ENCODE measurements around the gene GOLGA3.

DNA sequence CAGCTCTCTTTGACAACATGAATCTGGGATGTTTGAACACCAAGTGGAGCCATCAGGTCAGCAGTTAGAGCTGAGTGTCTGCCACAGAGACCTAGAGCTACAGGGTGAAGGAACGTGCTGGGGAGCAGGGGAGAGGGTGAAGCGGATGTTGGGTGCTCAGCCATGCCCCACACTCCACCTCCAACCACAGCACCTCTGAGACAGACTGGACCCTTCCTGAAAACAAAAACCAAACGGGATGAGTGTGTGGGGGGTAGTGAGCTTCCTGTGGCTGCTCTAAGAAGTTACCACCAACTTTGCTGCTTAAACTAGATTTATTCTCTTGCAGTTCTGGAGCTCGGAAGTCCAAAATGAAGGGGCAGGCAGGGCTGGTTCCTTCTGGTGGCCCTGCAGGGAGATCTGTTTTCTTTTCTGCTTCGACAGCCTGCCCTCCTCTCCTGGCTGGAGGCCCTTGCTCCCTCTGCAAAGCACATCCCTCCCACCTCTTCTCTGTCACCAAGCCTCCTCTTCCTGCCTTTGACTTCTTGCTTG is 5.6 kb upstream of the GOLGA3 start:
- TF ChIP-seq TAF1 (conservative IDR thresholded peaks at IDR 0.05) (no peak), RAD21 (IDR thresholded peaks at IDR 0.05) (no peak), JUND (IDR thresholded peaks at IDR 0.05) (no peak), EGR1 (IDR thresholded peaks at IDR 0.05; ENCODE audit: low read depth in 2 of 2) (no peak), YY1 (IDR thresholded peaks at IDR 0.05) (no peak)
- TF ChIP-seq, protein P1, sequence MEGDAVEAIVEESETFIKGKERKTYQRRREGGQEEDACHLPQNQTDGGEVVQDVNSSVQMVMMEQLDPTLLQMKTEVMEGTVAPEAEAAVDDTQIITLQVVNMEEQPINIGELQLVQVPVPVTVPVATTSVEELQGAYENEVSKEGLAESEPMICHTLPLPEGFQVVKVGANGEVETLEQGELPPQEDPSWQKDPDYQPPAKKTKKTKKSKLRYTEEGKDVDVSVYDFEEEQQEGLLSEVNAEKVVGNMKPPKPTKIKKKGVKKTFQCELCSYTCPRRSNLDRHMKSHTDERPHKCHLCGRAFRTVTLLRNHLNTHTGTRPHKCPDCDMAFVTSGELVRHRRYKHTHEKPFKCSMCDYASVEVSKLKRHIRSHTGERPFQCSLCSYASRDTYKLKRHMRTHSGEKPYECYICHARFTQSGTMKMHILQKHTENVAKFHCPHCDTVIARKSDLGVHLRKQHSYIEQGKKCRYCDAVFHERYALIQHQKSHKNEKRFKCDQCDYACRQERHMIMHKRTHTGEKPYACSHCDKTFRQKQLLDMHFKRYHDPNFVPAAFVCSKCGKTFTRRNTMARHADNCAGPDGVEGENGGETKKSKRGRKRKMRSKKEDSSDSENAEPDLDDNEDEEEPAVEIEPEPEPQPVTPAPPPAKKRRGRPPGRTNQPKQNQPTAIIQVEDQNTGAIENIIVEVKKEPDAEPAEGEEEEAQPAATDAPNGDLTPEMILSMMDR (IDR thresholded peaks at IDR 0.05; ENCODE audit: low read depth, low read length, missing input control) = no peak
- TF ChIP-seq, protein P2, sequence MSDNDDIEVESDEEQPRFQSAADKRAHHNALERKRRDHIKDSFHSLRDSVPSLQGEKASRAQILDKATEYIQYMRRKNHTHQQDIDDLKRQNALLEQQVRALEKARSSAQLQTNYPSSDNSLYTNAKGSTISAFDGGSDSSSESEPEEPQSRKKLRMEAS (IDR thresholded peaks at IDR 0.05) = no peak
- TF ChIP-seq, protein P3, sequence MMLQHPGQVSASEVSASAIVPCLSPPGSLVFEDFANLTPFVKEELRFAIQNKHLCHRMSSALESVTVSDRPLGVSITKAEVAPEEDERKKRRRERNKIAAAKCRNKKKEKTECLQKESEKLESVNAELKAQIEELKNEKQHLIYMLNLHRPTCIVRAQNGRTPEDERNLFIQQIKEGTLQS (IDR thresholded peaks at IDR 0.05) = no peak
